Activated B cell treated with CpG ODN at 0.5 μM for 24 hours (primary cell): ENCODE results near the gene CLCN6. TPM values are rescaled to one million over a fixed set of nuclear protein-coding genes. Genes with fewer than 3 reads are reported as not detected.

ENCODE experiments used
- ATAC-seq: fragments of 200-7000 bp; cut with Tn5 transposase; one replicate; pipeline ENCODE4 v1.10.0; 2021; ENCODE audit warnings: low read depth, mild to moderate bottlenecking, moderate library complexity
- CTCF ChIA-PET: fragments of 350-600 bp; sonication (Branson Sonifier 250); formaldehyde crosslinking; loops from one replicate; lab custom pipeline; 2021; ENCODE audit warnings: antibody characterized with exemption; lab: Charles Lee
- POLR2A ChIA-PET: fragments of 350-600 bp; sonication (Branson Sonifier 250); formaldehyde crosslinking; loops from one replicate; lab custom pipeline; 2021; ENCODE audit warnings: antibody characterized with exemption; lab: Charles Lee
- DNase-seq: peaks from one replicate; pipeline ENCODE4 v3.0.0; 2022
- H3K27ac Mint-ChIP-seq: one replicate; pipeline ENCODE4 v1.8.0; 2020; ENCODE audit warnings: mixed read lengths
- H3K27me3 Mint-ChIP-seq: one replicate; pipeline ENCODE4 v1.8.0; 2021; ENCODE audit warnings: mixed read lengths
- H3K36me3 Mint-ChIP-seq: one replicate; pipeline ENCODE4 v1.8.0; 2021; ENCODE audit warnings: low read depth, mixed read lengths
- H3K4me1 Mint-ChIP-seq: one replicate; pipeline ENCODE4 v1.8.0; 2021; ENCODE audit warnings: mixed read lengths
- H3K4me3 Mint-ChIP-seq: one replicate; pipeline ENCODE4 v1.8.0; 2020; ENCODE audit warnings: mild to moderate bottlenecking, mixed read lengths
- H3K9me3 Mint-ChIP-seq: one replicate; pipeline ENCODE4 v1.8.0; 2020; ENCODE audit warnings: mixed read lengths
- CTCF ChIP-seq: fragments of 200-600 bp; IDR thresholded peaks from one replicate; pipeline ENCODE4 v1.8.0; 2022; ENCODE audit warnings: antibody characterized with exemption, mild to moderate bottlenecking
- intact Hi-C: fragments of 100-400 bp; cut with micrococcal nuclease; formaldehyde crosslinking; loops from one replicate; pipeline ENCODE4 v1.15.1; 2024
- total RNA-seq: library from RNA; stranded (reverse); gene quantifications from 2 replicates; pipeline ENCODE4 v1.2.3, GENCODE V29; 2022

Gene CLCN6
- total RNA-seq, 1 donor from 2014 or later: 79.6 TPM

- Mint-ChIP-seq H3K9me3 (no peaks in the 10 kb centered on the region), H3K36me3 (peaks cover 78% of the 10 kb centered on the region), H3K4me3 (no peak overlapping the region), H3K4me1 (peaks cover 17% of the 10 kb centered on the region), H3K27me3 (no peaks in the 10 kb centered on the region), H3K27ac (no peak overlapping the region)
- DNase-seq: no peak
- POLR2A ChIA-PET: no interaction called here
- TF ChIP-seq CTCF: no peak
- ATAC-seq: no peak
- intact Hi-C loops: no loop called here
- CTCF ChIA-PET: no interaction called here
Observed at GRCh38 chr1:11794446-11795237, 11.3 kb upstream of the CLCN6 start.

GRCh38 chr1:11795238-11795890, 10.6 kb upstream of the CLCN6 start:
- intact Hi-C loops: no loop called here
- no peak for ATAC-seq
- POLR2A ChIA-PET: interaction anchor here (1.2 kb wide), 1 partner anchor 11 kb away, joined by 3 read pairs; the partner anchor contains the start of genes CLCN6 and MTHFR
- CTCF ChIA-PET: interaction anchor here (1.3 kb wide), 1 partner anchor 7 kb away, joined by 4 read pairs; no protein-coding TSS in a partner anchor
- Mint-ChIP-seq H3K36me3 (peaks cover 80% of the 10 kb centered on the region), H3K4me3 (no peak overlapping the region), H3K27me3 (no peaks in the 10 kb centered on the region), H3K9me3 (no peaks in the 10 kb centered on the region), H3K4me1 (peaks cover 17% of the 10 kb centered on the region), H3K27ac (no peak overlapping the region)
- TF ChIP-seq CTCF: no peak
- DNase-seq: no peak

- Mint-ChIP-seq H3K4me3 (no peak overlapping the region), H3K27ac (no peak overlapping the region), H3K36me3 (peaks cover 82% of the 10 kb centered on the region), H3K9me3 (no peaks in the 10 kb centered on the region), H3K4me1 (peaks cover 15% of the 10 kb centered on the region), H3K27me3 (no peaks in the 10 kb centered on the region)
- intact Hi-C loops: no loop called here
- POLR2A ChIA-PET: interaction anchor here (1.2 kb wide), 1 partner anchor 10 kb away, joined by 3 read pairs; the partner anchor contains the start of genes CLCN6 and MTHFR
- ATAC-seq (no peak), DNase-seq (no peak)
- no peak for TF ChIP-seq CTCF
- CTCF ChIA-PET: interaction anchor here (1.3 kb wide), 1 partner anchor 8 kb away, joined by 4 read pairs; no protein-coding TSS in a partner anchor
Observed at GRCh38 chr1:11796036-11796828, 9.8 kb upstream of the CLCN6 start.

GRCh38 chr1:11797525-11798216, 8.3 kb upstream of the CLCN6 start:
- ChIA-PET CTCF (interaction anchor here (1.6 kb wide), 1 partner anchor 12 kb away, joined by 4 read pairs; no protein-coding TSS in a partner anchor), POLR2A (interaction anchor here (0.6 kb wide), 1 partner anchor 132 kb away, joined by 3 read pairs; no protein-coding TSS in a partner anchor)
- no peak for DNase-seq
- TF ChIP-seq CTCF: no peak
- Mint-ChIP-seq H3K27me3 (no peaks in the 10 kb centered on the region), H3K4me3 (no peak overlapping the region), H3K27ac (no peak overlapping the region), H3K36me3 (peaks cover 82% of the 10 kb centered on the region), H3K4me1 (peaks cover 19% of the 10 kb centered on the region), H3K9me3 (no peaks in the 10 kb centered on the region)
- ATAC-seq: no peak
- intact Hi-C loops: no loop called here
